IMR-90 (cell line): ENCODE results near the gene TM4SF20. TPM values are rescaled to one million over a fixed set of nuclear protein-coding genes. Genes with fewer than 3 reads are reported as not detected.

ENCODE experiments used
- ATAC-seq: fragments of 200-7000 bp; cut with Tn5 transposase; 2 replicates; pipeline ENCODE4 v1.9.1; 2020; ENCODE audit warnings: low read depth, mild to moderate bottlenecking, moderate library complexity
- BruUV-seq: library from RNA; stranded (reverse); fragments of 400-500 nt; replicated peaks from 2 replicates; lab custom pipeline; 2021; lab: Mats Ljungman, UMichigan
- CTCF ChIA-PET: fragments of 300-600 bp; formaldehyde crosslinking; extraction: SDS; loops from one replicate; lab custom pipeline; 2021; ENCODE audit warnings: antibody characterized with exemption; lab: Yijun Ruan, JAX
- POLR2A ChIA-PET: fragments of 300-600 bp; sonication (Branson Sonifier 250); formaldehyde crosslinking; loops from one replicate; lab custom pipeline; 2022; ENCODE audit warnings: antibody characterized with exemption; ENCODE audit not compliant: unreplicated experiment; lab: Charles Lee
- DNase-seq: peaks from one replicate; pipeline ENCODE4 v3.0.0; 2013
- H2AFZ ChIP-seq: replicated peaks from 2 replicates; pipeline ENCODE3; 2013; ENCODE audit warnings: low read length, mild to moderate bottlenecking; ENCODE audit not compliant: poor library complexity
- H2AK5ac ChIP-seq: 2 replicates; pipeline ENCODE4 v1.6.1; 2013; ENCODE audit warnings: low read depth, low read length, inconsistent platforms
- H2AK9ac ChIP-seq: replicated peaks from 2 replicates; pipeline ENCODE3; 2013; ENCODE audit warnings: mild to moderate bottlenecking, low read depth, low read length, moderate library complexity; ENCODE audit not compliant: poor library complexity
- H2BK120ac ChIP-seq: 2 replicates; pipeline ENCODE4 v1.6.1; 2013; ENCODE audit warnings: low read depth, low read length, inconsistent platforms
- H2BK15ac ChIP-seq: 3 replicates; pipeline ENCODE4 v1.6.1; 2013; ENCODE audit warnings: low read depth, low read length, inconsistent platforms
- H2BK20ac ChIP-seq: 2 replicates; pipeline ENCODE4 v1.6.1; 2013; ENCODE audit warnings: low read depth, mild to moderate bottlenecking, inconsistent platforms, low read length, moderate library complexity
- H2BK5ac ChIP-seq: 2 replicates; pipeline ENCODE4 v1.6.1; 2013; ENCODE audit warnings: mild to moderate bottlenecking, low read depth, low read length, inconsistent platforms; ENCODE audit not compliant: poor library complexity, severe bottlenecking
- H3K14ac ChIP-seq: replicated peaks from 2 replicates; pipeline ENCODE4 v1.6.1; 2013; ENCODE audit warnings: low read depth, low read length, inconsistent platforms
- H3K18ac ChIP-seq: 2 replicates; pipeline ENCODE4 v1.6.1; 2013; ENCODE audit warnings: low read depth, low read length, control low read depth
- H3K23ac ChIP-seq: 2 replicates; pipeline ENCODE4 v1.6.1; 2013; ENCODE audit warnings: low read depth, low read length, inconsistent platforms
- H3K27ac ChIP-seq: 2 replicates; pipeline ENCODE4 v1.5.1; 2013; ENCODE audit warnings: mild to moderate bottlenecking, control low read depth, low read length; ENCODE audit not compliant: insufficient read depth
- H3K27me3 ChIP-seq: 2 replicates; pipeline ENCODE4 v1.6.1; 2013; ENCODE audit warnings: low read length; ENCODE audit not compliant: control insufficient read depth, insufficient read depth
- H3K36me3 ChIP-seq: 2 replicates; pipeline ENCODE4 v1.6.1; 2013; ENCODE audit warnings: low read length, mixed read lengths; ENCODE audit not compliant: control insufficient read depth, insufficient read depth
- H3K4ac ChIP-seq: 2 replicates; pipeline ENCODE4 v1.6.1; 2013; ENCODE audit warnings: low read depth, low read length, inconsistent platforms
- H3K4me1 ChIP-seq: 2 replicates; pipeline ENCODE4 v1.6.1; 2013; ENCODE audit warnings: low read length, mixed read lengths; ENCODE audit not compliant: control insufficient read depth, insufficient read depth
- H3K4me2 ChIP-seq: 2 replicates; pipeline ENCODE4 v1.6.1; 2013; ENCODE audit warnings: low read depth, mild to moderate bottlenecking, control low read depth, low read length, moderate library complexity
- H3K4me3 ChIP-seq: 2 replicates; pipeline ENCODE4 v1.5.1; 2013; ENCODE audit warnings: low read depth, mild to moderate bottlenecking, control low read depth, low read length, moderate library complexity; ENCODE audit not compliant: insufficient read depth
- H3K56ac ChIP-seq: 2 replicates; pipeline ENCODE4 v1.6.1; 2013; ENCODE audit warnings: low read length, inconsistent platforms; ENCODE audit not compliant: insufficient read depth; ENCODE audit errors: extremely low read depth
- H3K79me1 ChIP-seq, 2 experiments: 2 replicates each; pipeline ENCODE4 v1.6.1; 2013; ENCODE audit warnings: low read length in 2 of 2, inconsistent platforms in 1 of 2, low read depth in 1 of 2
- H3K9ac ChIP-seq: 2 replicates; pipeline ENCODE4 v1.6.1; 2013; ENCODE audit warnings: low read depth, low read length, control low read depth
- H3K9me1 ChIP-seq: 2 replicates; pipeline ENCODE4 v1.6.1; 2013; ENCODE audit warnings: low read length, inconsistent platforms; ENCODE audit not compliant: insufficient read depth
- H3K9me3 ChIP-seq: 2 replicates; pipeline ENCODE4 v1.6.1; 2013; ENCODE audit warnings: low read length; ENCODE audit not compliant: control insufficient read depth, insufficient read depth
- H4K20me1 ChIP-seq: 2 replicates; pipeline ENCODE4 v1.6.1; 2013; ENCODE audit warnings: low read length, inconsistent platforms; ENCODE audit not compliant: insufficient read depth
- H4K5ac ChIP-seq: 2 replicates; pipeline ENCODE4 v1.6.1; 2013; ENCODE audit warnings: mild to moderate bottlenecking, low read depth, low read length, control low read depth
- H4K8ac ChIP-seq, 2 experiments: 2 replicates each; pipeline ENCODE4 v1.6.1; 2013; ENCODE audit warnings: low read depth in 2 of 2, low read length in 2 of 2, control low read depth in 1 of 2, inconsistent platforms in 1 of 2
- H4K91ac ChIP-seq: 2 replicates; pipeline ENCODE4 v1.6.1; 2013; ENCODE audit warnings: low read depth, low read length, inconsistent platforms; ENCODE audit not compliant: insufficient read depth
- BHLHE40 ChIP-seq: fragments of 150-350 bp; IDR thresholded peaks from 2 replicates; pipeline ENCODE4 v1.6.1; 2016; ENCODE audit warnings: mild to moderate bottlenecking, low read depth, low read length
- CEBPB ChIP-seq: IDR thresholded peaks from 2 replicates; pipeline ENCODE4 v1.6.1; 2012; ENCODE audit warnings: low read depth, low read length, improper control_type of control experiment
- CHD1 ChIP-seq: IDR thresholded peaks from 2 replicates; pipeline ENCODE4 v1.6.1; 2012; ENCODE audit warnings: low read depth, low read length, improper control_type of control experiment
- CTCF ChIP-seq: conservative IDR thresholded peaks from 2 replicates; pipeline ENCODE4 v1.5.1; 2012; ENCODE audit warnings: mild to moderate bottlenecking, low read depth, low read length, improper control_type of control experiment
- ELK1 ChIP-seq: fragments of 150-350 bp; IDR thresholded peaks from 2 replicates; pipeline ENCODE4 v1.6.1; 2016; ENCODE audit warnings: low read depth, mild to moderate bottlenecking, low read length, moderate library complexity, borderline replicate concordance
- MAFK ChIP-seq: IDR thresholded peaks from 2 replicates; pipeline ENCODE4 v1.6.1; 2012; ENCODE audit warnings: low read depth, low read length, improper control_type of control experiment
- MXI1 ChIP-seq: IDR thresholded peaks from 2 replicates; pipeline ENCODE4 v1.6.1; 2012; ENCODE audit warnings: low read depth, mild to moderate bottlenecking, low read length, moderate library complexity, borderline replicate concordance
- NFE2L2 ChIP-seq: fragments of 150-350 bp; IDR thresholded peaks from 2 replicates; pipeline ENCODE4 v1.6.1; 2016; ENCODE audit warnings: low read depth, mild to moderate bottlenecking, low read length
- POLR2A ChIP-seq: IDR thresholded peaks from 2 replicates; pipeline ENCODE4 v1.6.1; 2012; ENCODE audit warnings: mild to moderate bottlenecking, low read depth, low read length
- RCOR1 ChIP-seq: IDR thresholded peaks from 2 replicates; pipeline ENCODE4 v1.6.1; 2012; ENCODE audit warnings: mild to moderate bottlenecking, low read length, improper control_type of control experiment; ENCODE audit not compliant: insufficient replicate concordance
- RFX5 ChIP-seq: IDR thresholded peaks from 2 replicates; pipeline ENCODE4 v1.8.0; 2012; ENCODE audit warnings: low read depth, mild to moderate bottlenecking, low read length, moderate library complexity
- SMC3 ChIP-seq: fragments of 150-350 bp; IDR thresholded peaks from 2 replicates; pipeline ENCODE4 v1.6.1; 2016; ENCODE audit warnings: low read depth, mild to moderate bottlenecking, antibody characterized with exemption, low read length, moderate library complexity
- USF2 ChIP-seq: fragments of 150-350 bp; IDR thresholded peaks from 2 replicates; pipeline ENCODE4 v1.6.1; 2017; ENCODE audit warnings: mild to moderate bottlenecking, antibody characterized with exemption, low read length, low read depth
- WGBS, 2 experiments: methylation state at CpG; one replicate each; pipeline versions ENCODE4 v1.1.5 to v1.1.7; 2013; ENCODE audit warnings: missing lambda C conversion rate in 2 of 2; ENCODE audit not compliant: insufficient read length in 1 of 2; ENCODE audit errors: extremely low coverage in 2 of 2; 5-methylcytosine and 5-hydroxymethylcytosine counted together
- dilution Hi-C: fragments of 300-500 bp; cut with HindIII; formaldehyde crosslinking; loops from one replicate; pipeline ENCODE4 v1.14.3; 2018; ENCODE audit warnings: low sequenced_read_pairs; ENCODE audit not compliant: unreplicated experiment
- in situ Hi-C: fragments of 300-500 bp; cut with MboI; formaldehyde crosslinking; loops from 3 replicates; pipeline ENCODE4 v1.14.3; 2019; ENCODE audit warnings: low sequenced_read_pairs, inconsistent platforms, mixed read lengths
- intact Hi-C: fragments of 100-400 bp; cut with micrococcal nuclease; formaldehyde crosslinking; loops from 2 replicates; pipeline ENCODE4 v1.10.0; 2022
- polyA plus RNA-seq, 3 experiments: library from polyadenylated mRNA; depleted of rRNA; stranded (reverse); fragments of >200 nt; gene quantifications; 2 replicates each; pipeline ENCODE4 v1.2.3, GENCODE V29; 2012; ENCODE audit warnings: low replicate concordance in 1 of 3
- total RNA-seq: library from RNA; depleted of rRNA; stranded (reverse); fragments of >200 nt; gene quantifications from 2 replicates; pipeline ENCODE4 v1.2.3, GENCODE V29; 2012

Gene TM4SF20
- total and polyA plus RNA-seq, 2 of the 4 experiments (the other 2 are of a cell fraction), result under 0.01 to 0.03 TPM

GRCh38 chr2:227366769-227367426, 12.2 kb downstream of the TM4SF20 start (continued):
- TF ChIP-seq NFE2L2, result no peak

- BruUV-seq, result no TSS peak
- Histone ChIP-seq H3K27me3 (no peaks in the 10 kb centered on the region), H2BK15ac (0 out of 3 replicates have a peak overlapping the region, but pooled peaks have one; percentile 15), H3K4me2 (no peak overlapping the region), H2BK120ac (peak overlapping the region; percentile 35; the same call in 1 of the 2 replicates), H2AK5ac (no peak overlapping the region), H3K56ac (no peak overlapping the region), H2AFZ (no peak overlapping the region), H3K18ac (peak overlapping the region; percentile 92), H3K23ac (no peak overlapping the region), H4K91ac (peak overlapping the region; percentile 36; the same call in 1 of the 2 replicates), H4K5ac (peak overlapping the region; percentile 30; the same call in 1 of the 2 replicates), H2BK20ac (peak overlapping the region; percentile 57; the same call in 1 of the 2 replicates), H3K4ac (peak overlapping the region; percentile 10; the same call in 1 of the 2 replicates), H3K9me1 (peaks cover 8% of the 10 kb centered on the region), H4K20me1 (no peaks in the 10 kb centered on the region), H3K4me3 (no peak overlapping the region), H2BK5ac (peak overlapping the region; percentile 68), H2AK9ac (no peak overlapping the region), H4K8ac (peak overlapping the region in 1 of 2 experiments; percentile 72; a peak in 1 of 4 replicates), H3K36me3 (peaks cover under 1% of the 10 kb centered on the region), H3K4me1 (peaks cover 12% of the 10 kb centered on the region), H3K9ac (no peak overlapping the region), H3K9me3 (no peaks in the 10 kb centered on the region), H3K79me1 (no peaks in the 10 kb centered on the region), H3K27ac (peak overlapping the region; percentile 39; the same call in 1 of the 2 replicates), H3K14ac (no peak overlapping the region)
- in situ Hi-C loops (no loop called here), intact Hi-C loops (no loop called here), dilution Hi-C loops (no loop called here)
- DNase-seq (peak; percentile 28), ATAC-seq (no peak)
- ChIA-PET CTCF (no interaction called here), POLR2A (no interaction called here)
- WGBS, 2 experiments, result no CpG with 5 or more reads among the region's 3 CpGs
- no peak for TF ChIP-seq NFE2L2
- TF ChIP-seq BHLHE40, result no peak
- no peak for TF ChIP-seq CHD1
- TF ChIP-seq POLR2A, result no peak
- no peak for TF ChIP-seq ELK1
- TF ChIP-seq SMC3, result no peak
- TF ChIP-seq RFX5, result no peak
- TF ChIP-seq CTCF, result no peak
- no peak for TF ChIP-seq RCOR1
- no peak for TF ChIP-seq USF2
- TF ChIP-seq MXI1, result no peak
- TF ChIP-seq CEBPB, result no peak
- no peak for TF ChIP-seq MAFK
Measured at GRCh38 chr2:227365833-227366232, 13.3 kb downstream of the TM4SF20 start.
